ENCODE data around the gene GABRB1. TPM values are rescaled to one million over a fixed set of nuclear protein-coding genes. Genes with fewer than 3 reads are reported as not detected.

Gene GABRB1
- total RNA-seq, 4 donors from 2014 or later, result not detected

DNA sequence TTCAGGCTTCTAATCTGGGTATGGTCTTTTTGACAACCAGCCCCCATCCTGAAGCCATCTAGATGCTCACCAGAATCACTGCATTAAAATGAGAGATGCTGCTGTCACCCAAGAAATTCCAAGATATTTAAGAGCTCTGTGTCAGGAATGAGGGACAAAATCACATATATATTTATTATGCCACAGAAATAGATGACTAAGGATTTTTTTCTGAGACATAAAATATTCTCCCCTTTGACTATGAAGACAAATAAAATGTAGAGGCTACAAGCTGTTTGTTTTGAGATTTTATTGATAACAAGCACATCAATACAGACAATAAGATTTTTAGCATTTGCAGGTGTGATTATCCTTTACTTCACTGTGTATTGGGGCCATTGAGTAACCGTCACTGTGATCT lies 354.8 kb downstream of the GABRB1 start:
- Histone ChIP-seq H3K4me1 (no peaks in the 10 kb centered on the region), H3K27me3 (no peaks in the 10 kb centered on the region), H3K9me3 (no peaks in the 10 kb centered on the region), H3K4me3 (no peak overlapping the region), H3K27ac (no peak overlapping the region), H3K36me3 (no peaks in the 10 kb centered on the region)
- no peak for TF ChIP-seq POLR2AphosphoS5 (IDR thresholded peaks at IDR 0.05)
- no peak for TF ChIP-seq EP300 (IDR thresholded peaks at IDR 0.05)
- TF ChIP-seq, protein P1, sequence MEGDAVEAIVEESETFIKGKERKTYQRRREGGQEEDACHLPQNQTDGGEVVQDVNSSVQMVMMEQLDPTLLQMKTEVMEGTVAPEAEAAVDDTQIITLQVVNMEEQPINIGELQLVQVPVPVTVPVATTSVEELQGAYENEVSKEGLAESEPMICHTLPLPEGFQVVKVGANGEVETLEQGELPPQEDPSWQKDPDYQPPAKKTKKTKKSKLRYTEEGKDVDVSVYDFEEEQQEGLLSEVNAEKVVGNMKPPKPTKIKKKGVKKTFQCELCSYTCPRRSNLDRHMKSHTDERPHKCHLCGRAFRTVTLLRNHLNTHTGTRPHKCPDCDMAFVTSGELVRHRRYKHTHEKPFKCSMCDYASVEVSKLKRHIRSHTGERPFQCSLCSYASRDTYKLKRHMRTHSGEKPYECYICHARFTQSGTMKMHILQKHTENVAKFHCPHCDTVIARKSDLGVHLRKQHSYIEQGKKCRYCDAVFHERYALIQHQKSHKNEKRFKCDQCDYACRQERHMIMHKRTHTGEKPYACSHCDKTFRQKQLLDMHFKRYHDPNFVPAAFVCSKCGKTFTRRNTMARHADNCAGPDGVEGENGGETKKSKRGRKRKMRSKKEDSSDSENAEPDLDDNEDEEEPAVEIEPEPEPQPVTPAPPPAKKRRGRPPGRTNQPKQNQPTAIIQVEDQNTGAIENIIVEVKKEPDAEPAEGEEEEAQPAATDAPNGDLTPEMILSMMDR (IDR thresholded peaks at IDR 0.05), result no peak
- TF ChIP-seq POLR2A (IDR thresholded peaks at IDR 0.05), result no peak
- no peak for ATAC-seq
- WGBS, 2 donors (ENCODE audit: low coverage in 1 of 2), result 78 to 100% methylated on average over 1 of the region's 1 CpG

DNA sequence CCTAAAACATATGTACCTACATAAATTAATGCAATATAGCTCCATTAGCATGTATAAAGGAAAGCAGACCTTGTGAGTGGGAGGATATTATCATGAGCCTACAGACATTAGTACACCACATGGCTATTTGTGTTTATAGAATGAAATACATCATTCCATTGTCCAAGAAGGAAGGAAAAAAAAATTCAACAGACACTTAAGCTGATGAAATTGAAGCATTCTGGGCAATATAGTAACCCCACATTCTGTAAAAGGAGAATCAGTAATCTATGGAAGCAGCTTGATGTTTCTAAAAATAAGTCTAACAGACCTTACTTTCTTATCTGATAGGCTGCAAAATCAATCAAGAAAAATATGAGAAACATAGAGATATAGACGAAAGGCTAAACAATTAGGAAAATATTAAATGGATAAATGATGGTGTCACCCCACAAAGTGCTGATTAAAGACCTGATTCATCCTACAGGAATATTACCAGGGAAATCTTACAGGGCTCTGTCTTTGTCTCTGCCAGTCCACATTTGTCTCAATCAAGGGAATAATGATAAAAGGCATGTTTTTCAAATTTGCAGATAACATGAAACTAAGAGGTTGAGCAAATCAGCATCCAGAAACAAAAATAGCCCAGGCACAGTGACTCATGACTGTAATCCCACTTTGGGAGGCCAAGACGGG lies 355.3 kb downstream of the GABRB1 start:
- Histone ChIP-seq H3K4me1 (no peaks in the 10 kb centered on the region), H3K4me3 (no peak overlapping the region), H3K27ac (no peak overlapping the region), H3K9me3 (no peaks in the 10 kb centered on the region), H3K36me3 (no peaks in the 10 kb centered on the region), H3K27me3 (no peaks in the 10 kb centered on the region)
- no peak for TF ChIP-seq EP300 (IDR thresholded peaks at IDR 0.05)
- TF ChIP-seq, protein P1 (IDR thresholded peaks at IDR 0.05), result no peak
- TF ChIP-seq POLR2AphosphoS5 (IDR thresholded peaks at IDR 0.05), result no peak
- TF ChIP-seq POLR2A (IDR thresholded peaks at IDR 0.05), result no peak
- 46 to 50% methylated on average over 2 of the region's 2 CpGs for WGBS, 2 donors (ENCODE audit: low coverage in 1 of 2)
- ATAC-seq, result no peak

DNA sequence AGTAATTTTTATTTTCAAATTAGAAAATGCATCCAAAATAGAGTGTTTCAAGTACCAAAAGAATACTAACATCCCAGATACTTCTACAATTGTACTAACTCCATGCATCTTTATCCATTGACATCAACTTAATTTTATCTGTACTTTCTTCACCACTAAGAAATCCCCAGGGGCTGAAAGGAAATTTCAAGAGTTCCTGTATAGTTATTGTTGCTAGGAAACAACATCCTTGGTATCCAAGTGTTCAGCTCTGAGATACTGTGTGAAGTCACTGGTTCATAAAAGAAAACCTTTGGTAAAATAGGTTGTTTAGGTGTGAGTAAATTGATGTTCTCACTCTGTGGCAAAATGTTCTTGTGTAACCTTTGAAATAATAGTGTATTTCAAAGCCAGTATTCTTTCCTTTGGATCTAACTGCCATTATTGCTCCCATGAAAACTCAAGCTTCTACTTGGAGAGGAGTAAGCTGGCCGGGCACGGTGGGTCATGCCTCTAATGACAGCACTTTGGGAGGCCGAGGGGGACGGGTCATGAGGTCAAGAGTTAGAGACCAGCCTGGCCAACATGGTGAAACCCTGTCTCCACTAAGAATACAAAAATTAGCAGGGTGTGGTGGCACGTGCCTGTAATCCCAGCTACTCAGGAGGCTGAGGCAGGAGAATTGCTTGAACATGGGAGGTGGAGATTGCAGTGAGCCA lies 359.2 kb downstream of the GABRB1 start:
- Histone ChIP-seq H3K27ac (no peak overlapping the region), H3K36me3 (no peaks in the 10 kb centered on the region), H3K9me3 (no peaks in the 10 kb centered on the region), H3K4me3 (no peak overlapping the region), H3K4me1 (no peaks in the 10 kb centered on the region), H3K27me3 (no peaks in the 10 kb centered on the region)
- TF ChIP-seq, protein P1 (IDR thresholded peaks at IDR 0.05), result no peak
- TF ChIP-seq POLR2AphosphoS5 (IDR thresholded peaks at IDR 0.05) (no peak), EP300 (IDR thresholded peaks at IDR 0.05) (no peak), POLR2A (IDR thresholded peaks at IDR 0.05) (no peak)
- ATAC-seq, result no peak
- WGBS, 2 donors (ENCODE audit: low coverage in 1 of 2), result 81% methylated on average over 5 of the region's 5 CpGs; no CpG with 5 or more reads in 1 of the 2 donors

DNA sequence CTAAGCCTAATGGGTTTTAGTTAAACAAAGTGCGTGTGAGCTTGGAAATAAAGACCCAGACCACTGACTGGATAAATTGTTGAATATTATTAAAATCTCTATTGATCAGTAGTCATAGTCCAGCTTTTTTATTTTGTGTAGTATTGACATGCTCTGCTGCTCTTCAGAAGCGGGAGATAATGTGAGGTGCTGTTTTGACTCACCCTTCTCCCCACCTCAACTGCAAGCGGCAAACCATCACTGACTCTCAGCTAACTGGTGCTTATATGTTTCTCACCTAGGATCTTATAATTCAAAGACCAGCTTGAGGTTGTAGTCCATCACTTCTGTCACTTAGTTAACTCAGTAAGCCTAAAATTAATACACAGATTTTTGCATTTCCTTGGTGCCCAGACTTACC lies 359.9 kb downstream of the GABRB1 start:
- H3K4me3 ChIP-seq, result no peak overlapping the region
- ATAC-seq, result no peak
- no peaks in the 10 kb centered on the region for H3K27me3 ChIP-seq
- H3K4me1 ChIP-seq, result no peaks in the 10 kb centered on the region
- no peak overlapping the region for H3K27ac ChIP-seq
- no peaks in the 10 kb centered on the region for H3K36me3 ChIP-seq
- TF ChIP-seq EP300 (IDR thresholded peaks at IDR 0.05) (no peak), POLR2A (IDR thresholded peaks at IDR 0.05) (no peak), POLR2AphosphoS5 (IDR thresholded peaks at IDR 0.05) (no peak)
- TF ChIP-seq, protein P1 (IDR thresholded peaks at IDR 0.05), result no peak
- WGBS, 2 donors (ENCODE audit: low coverage in 1 of 2), result 95 to 97% methylated on average over 3 of the region's 3 CpGs
- H3K9me3 ChIP-seq, result no peaks in the 10 kb centered on the region

DNA sequence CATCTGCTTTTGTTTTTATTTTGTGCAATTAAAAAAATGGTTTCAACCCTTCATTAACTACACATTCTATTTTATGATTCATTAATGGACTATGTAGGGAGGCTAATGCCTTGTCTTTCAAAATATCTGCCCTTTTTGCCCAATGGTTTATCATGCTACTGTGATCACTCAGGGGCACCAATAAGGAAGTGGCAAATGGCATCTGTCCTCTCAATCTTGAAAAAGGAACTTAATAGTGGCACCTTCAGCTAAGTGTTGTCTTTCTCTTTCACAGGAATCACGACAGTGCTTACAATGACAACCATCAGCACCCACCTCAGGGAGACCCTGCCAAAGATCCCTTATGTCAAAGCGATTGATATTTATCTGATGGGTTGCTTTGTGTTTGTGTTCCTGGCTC lies 375.0 kb downstream of the GABRB1 start:
- no peak overlapping the region for H3K4me3 ChIP-seq
- H3K27me3 ChIP-seq, result no peaks in the 10 kb centered on the region
- 100% methylated on average over 1 of the region's 2 CpGs; no CpG with 5 or more reads in 1 of the 2 donors for WGBS, 2 donors (ENCODE audit: low coverage in 1 of 2)
- H3K9me3 ChIP-seq, result no peaks in the 10 kb centered on the region
- TF ChIP-seq, protein P1 (IDR thresholded peaks at IDR 0.05), result no peak
- no peak overlapping the region for H3K27ac ChIP-seq
- H3K4me1 ChIP-seq, result no peaks in the 10 kb centered on the region
- H3K36me3 ChIP-seq, result no peaks in the 10 kb centered on the region
- ATAC-seq, result no peak
